ENCODE results near the gene IQSEC2.

Gene IQSEC2

GRCh38 chrX:53305219-53305995 lies 24.0 kb upstream of the IQSEC2 start:
- DNase-seq, result no peak

GRCh38 chrX:53303195-53303594 lies 21.8 kb upstream of the IQSEC2 start:
- no peak for DNase-seq

- DNase-seq, result no peak
These were observed 18.8 kb upstream of the IQSEC2 start for GRCh38 chrX:53300157-53300556.

GRCh38 chrX:53294024-53294648 lies 12.8 kb upstream of the IQSEC2 start:
- DNase-seq, result peak; percentile 33 to 57

- no peak for DNase-seq
These were observed 10.2 kb upstream of the IQSEC2 start for GRCh38 chrX:53291596-53291995.

- DNase-seq, result no peak
These were observed 9.2 kb upstream of the IQSEC2 start for GRCh38 chrX:53290441-53291041.

GRCh38 chrX:53288189-53288588 lies 6.8 kb upstream of the IQSEC2 start:
- DNase-seq, result peak; percentile 16 to 25

- peak; percentile 79 to 87 for DNase-seq
These were observed 6.2 kb upstream of the IQSEC2 start for GRCh38 chrX:53287493-53288138.

GRCh38 chrX:53286171-53286570 lies 4.8 kb upstream of the IQSEC2 start:
- DNase-seq, result no peak

GRCh38 chrX:53285591-53285990 lies 4.2 kb upstream of the IQSEC2 start:
- DNase-seq, result no peak

- peak; percentile 52 to 64 for DNase-seq
These were observed 3.5 kb upstream of the IQSEC2 start for GRCh38 chrX:53284684-53285447.

GRCh38 chrX:53283567-53283966 lies 2.2 kb upstream of the IQSEC2 start:
- no peak for DNase-seq

GRCh38 chrX:53283099-53283498 lies 1.7 kb upstream of the IQSEC2 start:
- DNase-seq, result no peak

- DNase-seq, result no peak
These were observed 745 bp upstream of the IQSEC2 start for GRCh38 chrX:53281963-53282695.

- no peak for DNase-seq
These were observed 758 bp downstream of the IQSEC2 start for GRCh38 chrX:53280331-53281320.

GRCh38 chrX:53279296-53280237 lies 1.8 kb downstream of the IQSEC2 start:
- no peak for DNase-seq

- no peak for DNase-seq
These were observed 8.5 kb downstream of the IQSEC2 start for GRCh38 chrX:53272808-53273337.

GRCh38 chrX:53269536-53270107 lies 11.8 kb downstream of the IQSEC2 start:
- DNase-seq, result no peak

GRCh38 chrX:53268173-53268572 lies 13.2 kb downstream of the IQSEC2 start:
- no peak for DNase-seq
